ENCODE results near the gene EIF4G3. TPM values are rescaled to one million over a fixed set of nuclear protein-coding genes. Genes with fewer than 3 reads are reported as not detected.

The EIF4G3 gene
- total RNA-seq, 1 experiment from 2014 or later: 72.0 TPM

GRCh38 chr1:21097729-21098128 is 79.0 kb downstream of the EIF4G3 start:
- Mint-ChIP-seq H3K4me3 (no peak overlapping the region), H3K4me1 (peaks cover 16 to 17% of the 10 kb centered on the region in 2 experiments), H3K9me3 (peaks cover 7 to 14% of the 10 kb centered on the region in 2 experiments; a peak in 3 of 5 replicates), H3K36me3 (ENCODE audit: insufficient read depth in 1 of 3, low read depth in 3 of 3) (peaks cover 16 to 31% (median 22%) of the 10 kb centered on the region in 3 experiments), H3K27me3 (ENCODE audit: low read depth) (no peaks in the 10 kb centered on the region), H3K27ac (no peak overlapping the region; a peak in 1 of 7 replicates)
- Histone ChIP-seq H2BK120ac (ENCODE audit: low read depth, low read length, poor library complexity, severe bottlenecking) (no peak overlapping the region), H4K91ac (ENCODE audit: insufficient read length, low read depth, low read length) (no peak overlapping the region), H3K4ac (ENCODE audit: low read depth, low read length) (no peak overlapping the region), H3K23me2 (ENCODE audit: insufficient read length, low read depth, low read length, poor library complexity, severe bottlenecking) (no peaks in the 10 kb centered on the region), H3K14ac (ENCODE audit: insufficient read depth, low read length) (no peak overlapping the region), H3T11ph (ENCODE audit: low read length) (no peak overlapping the region), H4K8ac (replicated peaks; ENCODE audit: insufficient read length, low read depth, low read length) (no peak overlapping the region), H3K56ac (ENCODE audit: insufficient read length, low read depth, low read length) (no peak overlapping the region), H2BK12ac (ENCODE audit: insufficient read length, low read depth, low read length) (no peak overlapping the region), H2BK15ac (ENCODE audit: low read depth, low read length) (no peak overlapping the region), H3K4me1 (ENCODE audit: insufficient read depth, low read length) (peaks cover 3% of the 10 kb centered on the region; the same call in 1 of the 2 replicates), H4K20me1 (ENCODE audit: control insufficient read depth, insufficient read depth, insufficient read length) (no peaks in the 10 kb centered on the region), H3K27ac (ENCODE audit: insufficient read length, low read depth, low read length) (no peak overlapping the region), H3K27me3 (ENCODE audit: insufficient read depth, low read length) (no peaks in the 10 kb centered on the region), H3K9ac (ENCODE audit: extremely low read depth, insufficient read length, low read length) (no peak overlapping the region), H3K79me2 (ENCODE audit: insufficient read depth, low read length) (peaks cover 2% of the 10 kb centered on the region; the same call in 1 of the 2 replicates), H4K5ac (ENCODE audit: insufficient read length, low read depth, low read length) (no peak overlapping the region), H3K23ac (ENCODE audit: insufficient read length, low read depth, low read length) (no peak overlapping the region), H2AFZ (ENCODE audit: low read length) (no peak overlapping the region), H3K79me1 (ENCODE audit: insufficient read depth, low read depth, low read length, poor library complexity, severe bottlenecking) (peaks cover 3% of the 10 kb centered on the region), H2BK20ac (ENCODE audit: low read depth, low read length, poor library complexity, severe bottlenecking) (no peak overlapping the region), H3K9me3 (ENCODE audit: control insufficient read depth, low read depth, low read length) (no peaks in the 10 kb centered on the region), H2BK5ac (ENCODE audit: insufficient read length, low read length) (no peak overlapping the region), H3K18ac (ENCODE audit: insufficient read length, low read depth, low read length) (no peak overlapping the region), H2AK5ac (ENCODE audit: insufficient read length, low read length) (no peak overlapping the region), H3K4me2 (ENCODE audit: insufficient read depth, insufficient read length, low read length) (no peak overlapping the region)
- no peak for TF ChIP-seq CTCF (conservative IDR thresholded peaks at IDR 0.05)
- DNase-seq: no peak
- WGBS (ENCODE audit: extremely low coverage, insufficient read length, low lambda C conversion rate): no CpG with 5 or more reads among the region's 1 CpG
